HCT116 (cell line): ENCODE data around the gene HOXD13. TPM values are rescaled to one million over a fixed set of nuclear protein-coding genes. Genes with fewer than 3 reads are reported as not detected.

ENCODE experiments used
- ATAC-seq: fragments of 200-7000 bp; cut with Tn5 transposase; 2 replicates; pipeline ENCODE4 v1.9.1; 2020; ENCODE audit warnings: mild to moderate bottlenecking, moderate library complexity
- BruUV-seq: library from RNA; stranded (reverse); fragments of 400-500 nt; replicated peaks from 2 replicates; lab custom pipeline; 2021; lab: Mats Ljungman, UMichigan
- CTCF ChIA-PET: fragments of 300-600 bp; sonication (Branson Sonifier 250); formaldehyde crosslinking; loops from one replicate; lab custom pipeline; 2021; ENCODE audit warnings: antibody characterized with exemption; lab: Charles Lee
- POLR2A ChIA-PET: fragments of 300-600, 350-600 bp; sonication (Branson Sonifier 250); formaldehyde crosslinking; loops from one replicate; lab custom pipeline; 2021; ENCODE audit warnings: antibody characterized with exemption; lab: Charles Lee
- RAD21 ChIA-PET, 2 experiments: fragments of 300-600 bp; sonication (Branson Sonifier 250); formaldehyde crosslinking; loops; one replicate each; lab custom pipeline; 2023; ENCODE audit warnings: low total read pairs in 2 of 2; ENCODE audit not compliant: uncharacterized antibody in 2 of 2, unreplicated experiment in 2 of 2, low non-redundant PET in 1 of 2; lab: Charles Lee
- DNase-seq: peaks from one replicate; pipeline ENCODE4 v3.0.0-alpha.2; 2010; ENCODE audit warnings: low read depth, low spot score
- H2AFZ ChIP-seq: fragments of 200-600 bp; shearing (Covaris generic), sonication (generic); 2 replicates; pipeline ENCODE4 v1.6.1; 2017; ENCODE audit warnings: low read depth, mixed run types, mixed read lengths, antibody characterized with exemption, low read length; ENCODE audit not compliant: poor library complexity, severe bottlenecking
- H3K27ac ChIP-seq: 2 replicates; pipeline ENCODE4 v1.5.1; 2012; ENCODE audit warnings: low read depth, low read length
- H3K27me3 ChIP-seq: fragments of 200-600 bp; sonication (generic); 2 replicates; pipeline ENCODE4 v1.6.1; 2016; ENCODE audit warnings: mixed run types, low read length, mixed read lengths; ENCODE audit not compliant: insufficient read depth
- H3K36me3 ChIP-seq, 2 experiments: fragments of 200-500 bp in 1 of 2; fragments of 200-600 bp in 1 of 2; sonication (Bioruptor generic) in 1 of 2; sonication (generic) in 1 of 2; 2 replicates each; pipeline versions ENCODE4 v1.5.1 to v1.6.1; 2014 to 2016; ENCODE audit warnings: low read length in 2 of 2, inconsistent platforms in 1 of 2, mixed read lengths in 1 of 2, mixed run types in 1 of 2; ENCODE audit not compliant: insufficient read depth in 2 of 2, control insufficient read depth in 1 of 2
- H3K4me1 ChIP-seq, 2 experiments: fragments of 200-600 bp in 1 of 2; sonication (generic) in 1 of 2; 2 replicates each; pipeline versions ENCODE4 v1.5.1 to v1.6.1; 2012 to 2017; ENCODE audit warnings: low read length in 2 of 2, inconsistent platforms in 1 of 2, mild to moderate bottlenecking in 1 of 2, mixed read lengths in 1 of 2, mixed run types in 1 of 2, moderate library complexity in 1 of 2; ENCODE audit not compliant: insufficient read depth in 2 of 2, control insufficient read depth in 1 of 2
- H3K4me2 ChIP-seq: fragments of 200-600 bp; sonication (generic); 2 replicates; pipeline ENCODE4 v1.6.1; 2017; ENCODE audit warnings: mixed run types, low read length, mixed read lengths
- H3K4me3 ChIP-seq, 2 experiments: fragments of 200-600 bp in 1 of 2; sonication (generic) in 1 of 2; replicated peaks in 1 of 2; 2 replicates each; pipeline ENCODE4 v1.5.1; 2011 to 2016; ENCODE audit warnings: low read length in 2 of 2, control low read depth in 1 of 2, low read depth in 1 of 2, mild to moderate bottlenecking in 1 of 2, mixed read lengths in 1 of 2, mixed run types in 1 of 2
- H3K79me2 ChIP-seq: fragments of 200-600 bp; sonication (generic); 2 replicates; pipeline ENCODE4 v1.6.1; 2017; ENCODE audit warnings: mild to moderate bottlenecking, mixed run types, low read length, moderate library complexity, mixed read lengths; ENCODE audit not compliant: insufficient read depth
- H3K9ac ChIP-seq: fragments of 200-600 bp; sonication (generic); 2 replicates; pipeline ENCODE4 v1.6.1; 2016; ENCODE audit warnings: low read length, mixed read lengths
- H3K9me2 ChIP-seq: fragments of 200-600 bp; sonication (generic), shearing (Covaris generic); 2 replicates; pipeline ENCODE4 v1.6.1; 2017; ENCODE audit warnings: mixed run types, mild to moderate bottlenecking, moderate library complexity; ENCODE audit not compliant: insufficient read depth
- H3K9me3 ChIP-seq, 2 experiments: fragments of 200-500 bp in 1 of 2; fragments of 200-600 bp in 1 of 2; sonication (Bioruptor generic) in 1 of 2; sonication (generic) in 1 of 2; 2 replicates each; pipeline ENCODE4 v1.6.1; 2014 to 2017; ENCODE audit warnings: low read length in 2 of 2, mixed read lengths in 2 of 2, inconsistent platforms in 1 of 2, low read depth in 1 of 2, mild to moderate bottlenecking in 1 of 2, mixed run types in 1 of 2, moderate library complexity in 1 of 2; ENCODE audit not compliant: control insufficient read depth in 1 of 2, insufficient read depth in 1 of 2
- H4K20me1 ChIP-seq: fragments of 200-600 bp; sonication (generic), shearing (Covaris generic); 2 replicates; pipeline ENCODE4 v1.6.1; 2017; ENCODE audit warnings: mixed run types, mild to moderate bottlenecking, moderate library complexity; ENCODE audit not compliant: insufficient read depth
- CBX3 ChIP-seq: IDR thresholded peaks from 2 replicates; pipeline ENCODE4 v1.6.1; 2012; ENCODE audit warnings: low read depth
- CEBPB ChIP-seq: IDR thresholded peaks from 2 replicates; pipeline ENCODE4 v1.6.1; 2012; ENCODE audit warnings: low read depth
- EGR1 ChIP-seq: IDR thresholded peaks from 2 replicates; pipeline ENCODE4 v1.6.1; 2012; ENCODE audit warnings: low read depth
- EZH2phosphoT487 ChIP-seq: fragments of 200-600 bp; IDR thresholded peaks from 2 replicates; pipeline ENCODE4 v1.6.1; 2018; ENCODE audit warnings: antibody characterized with exemption, borderline replicate concordance
- POLR2A ChIP-seq: IDR thresholded peaks from 2 replicates; pipeline ENCODE4 v1.7.0; 2011; ENCODE audit warnings: borderline replicate concordance; ENCODE audit not compliant: insufficient read depth, insufficient read length; ENCODE audit errors: extremely low read depth
- RAD21 ChIP-seq: IDR thresholded peaks from 2 replicates; pipeline ENCODE4 v1.6.1; 2012; ENCODE audit warnings: low read depth, mild to moderate bottlenecking
- SIN3A ChIP-seq: IDR thresholded peaks from 2 replicates; pipeline ENCODE4 v1.6.1; 2012; ENCODE audit warnings: low read depth
- SP1 ChIP-seq: IDR thresholded peaks from 2 replicates; pipeline ENCODE4 v1.6.1; 2012; ENCODE audit warnings: low read depth
- ZFX ChIP-seq: fragments of 450-650 bp; IDR thresholded peaks from 2 replicates; pipeline ENCODE4 v1.6.1; 2017
- ZNF274 ChIP-seq: fragments of 200-500 bp; sonication (Bioruptor generic); IDR thresholded peaks from 2 replicates; pipeline ENCODE4 v1.6.1; 2014; ENCODE audit warnings: mild to moderate bottlenecking, low read depth, low read length, inconsistent platforms
- intact Hi-C: fragments of 100-400 bp; cut with micrococcal nuclease; formaldehyde crosslinking; loops from 2 replicates; pipeline ENCODE4 v1.10.0; 2022
- total RNA-seq: library from RNA; stranded (reverse); gene quantifications from one replicate; pipeline ENCODE4 v1.2.1, GENCODE V29; 2021; ENCODE audit not compliant: unreplicated experiment
- TF ChIP-seq, protein P1 (sequence below): IDR thresholded peaks from 2 replicates; pipeline ENCODE4 v1.6.1; 2011; ENCODE audit warnings: mild to moderate bottlenecking, low read length, moderate library complexity; ENCODE audit not compliant: insufficient replicate concordance; ENCODE audit errors: extremely low read depth
- TF ChIP-seq, protein P2 (sequence below): IDR thresholded peaks from 2 replicates; pipeline ENCODE4 v1.6.1; 2012

Gene HOXD13
- total RNA-seq, 1 experiment from 2014 or later, result not detected

DNA sequence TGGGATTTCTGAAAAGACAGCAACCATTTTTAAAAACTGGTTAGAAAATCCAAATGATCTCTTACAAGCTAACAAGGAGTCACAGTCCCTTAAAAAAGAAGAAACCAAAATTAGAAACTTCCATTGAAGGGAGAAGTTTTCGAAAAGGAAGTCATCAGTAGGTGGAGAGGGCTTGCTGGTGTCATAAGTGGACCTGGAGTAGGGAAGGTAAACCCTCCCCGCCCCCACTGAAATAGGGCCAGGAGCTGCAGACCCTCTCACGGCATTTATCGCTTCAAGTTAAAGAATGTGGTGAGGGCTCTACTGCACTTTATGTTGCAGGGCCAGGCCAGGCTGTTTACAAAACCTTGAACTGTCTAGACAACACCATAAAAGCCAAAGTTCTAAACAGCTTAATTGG lies 17.4 kb downstream of the HOXD13 start:
- H3K9ac ChIP-seq, result no peak overlapping the region
- H3K9me3 ChIP-seq, result no peaks in the 10 kb centered on the region
- ChIA-PET POLR2A (no interaction called here), CTCF (interaction anchor here (0.7 to 2.2 kb wide), 6 partner anchors 11 to 782 kb away, joined by 3 to 11 read pairs (median 7); no protein-coding TSS in a partner anchor), RAD21 (no interaction called here)
- H3K79me2 ChIP-seq, result no peaks in the 10 kb centered on the region
- H2AFZ ChIP-seq, result no peak overlapping the region
- no peak overlapping the region for H3K27ac ChIP-seq
- H3K36me3 ChIP-seq, result no peaks in the 10 kb centered on the region
- no peak overlapping the region for H3K4me3 ChIP-seq
- no peak for DNase-seq
- no peaks in the 10 kb centered on the region for H3K27me3 ChIP-seq
- no peaks in the 10 kb centered on the region for H4K20me1 ChIP-seq
- peaks cover 0 to 18% of the 10 kb centered on the region in 2 experiments; a peak in 1 of 4 replicates for H3K4me1 ChIP-seq
- no peak for TF ChIP-seq POLR2A
- TF ChIP-seq EGR1, result no peak
- TF ChIP-seq, protein P1, sequence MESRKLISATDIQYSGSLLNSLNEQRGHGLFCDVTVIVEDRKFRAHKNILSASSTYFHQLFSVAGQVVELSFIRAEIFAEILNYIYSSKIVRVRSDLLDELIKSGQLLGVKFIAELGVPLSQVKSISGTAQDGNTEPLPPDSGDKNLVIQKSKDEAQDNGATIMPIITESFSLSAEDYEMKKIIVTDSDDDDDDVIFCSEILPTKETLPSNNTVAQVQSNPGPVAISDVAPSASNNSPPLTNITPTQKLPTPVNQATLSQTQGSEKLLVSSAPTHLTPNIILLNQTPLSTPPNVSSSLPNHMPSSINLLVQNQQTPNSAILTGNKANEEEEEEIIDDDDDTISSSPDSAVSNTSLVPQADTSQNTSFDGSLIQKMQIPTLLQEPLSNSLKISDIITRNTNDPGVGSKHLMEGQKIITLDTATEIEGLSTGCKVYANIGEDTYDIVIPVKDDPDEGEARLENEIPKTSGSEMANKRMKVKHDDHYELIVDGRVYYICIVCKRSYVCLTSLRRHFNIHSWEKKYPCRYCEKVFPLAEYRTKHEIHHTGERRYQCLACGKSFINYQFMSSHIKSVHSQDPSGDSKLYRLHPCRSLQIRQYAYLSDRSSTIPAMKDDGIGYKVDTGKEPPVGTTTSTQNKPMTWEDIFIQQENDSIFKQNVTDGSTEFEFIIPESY, result no peak
- TF ChIP-seq, protein P2, sequence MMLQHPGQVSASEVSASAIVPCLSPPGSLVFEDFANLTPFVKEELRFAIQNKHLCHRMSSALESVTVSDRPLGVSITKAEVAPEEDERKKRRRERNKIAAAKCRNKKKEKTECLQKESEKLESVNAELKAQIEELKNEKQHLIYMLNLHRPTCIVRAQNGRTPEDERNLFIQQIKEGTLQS, result no peak
- TF ChIP-seq, all 23 proteins: peak for 0
- Histone ChIP-seq H3K9me2 (no peaks in the 10 kb centered on the region), H3K4me2 (no peak overlapping the region)
- BruUV-seq, result no TSS peak
- no peak for ATAC-seq
- intact Hi-C loops, result no loop called here

DNA sequence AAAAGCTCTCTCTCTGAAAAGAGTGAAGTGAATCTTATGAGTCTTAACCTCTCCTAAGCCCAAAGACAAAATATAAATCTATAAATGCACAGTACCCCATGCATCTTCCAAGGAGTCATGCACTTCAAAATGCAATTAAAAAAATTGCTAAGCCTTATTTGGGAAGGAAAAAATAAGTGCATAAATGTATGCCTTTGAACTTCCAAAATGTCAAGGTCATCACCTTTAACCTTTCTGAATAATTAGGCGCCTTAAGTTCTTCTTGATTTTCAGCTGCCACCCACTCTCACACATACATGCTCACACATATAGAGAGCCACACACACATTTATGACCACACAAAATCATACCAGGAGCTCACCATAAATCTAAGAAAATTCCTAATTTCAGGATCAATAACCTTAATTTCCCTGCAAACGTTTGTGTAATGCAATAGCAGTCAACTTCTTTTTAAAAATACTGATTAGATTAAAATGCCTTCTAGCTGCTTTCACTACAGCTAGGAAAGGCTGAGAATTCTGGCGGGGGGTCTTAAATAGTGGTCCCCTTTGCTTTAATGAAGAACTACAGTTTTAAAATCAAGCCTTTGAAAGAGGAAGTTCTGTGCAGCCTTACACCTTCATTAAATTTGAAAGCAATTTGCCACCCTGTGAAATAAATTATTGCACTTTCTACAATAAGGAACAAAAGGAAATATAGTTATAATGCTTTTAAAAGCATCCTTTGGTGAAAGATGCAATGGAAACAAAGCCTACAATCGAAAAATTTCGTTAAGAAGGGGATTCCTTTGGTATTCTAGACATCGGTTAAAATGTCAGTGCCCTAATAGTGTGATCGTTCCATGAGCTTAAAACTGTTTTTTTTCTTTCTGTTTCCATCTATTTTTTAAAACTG lies 18.1 kb downstream of the HOXD13 start:
- H3K27ac ChIP-seq, result no peak overlapping the region
- POLR2A ChIA-PET, result no interaction called here
- H3K9me3 ChIP-seq, result no peaks in the 10 kb centered on the region
- peak overlapping the region; percentile 37 for H3K4me2 ChIP-seq
- no peaks in the 10 kb centered on the region for H3K36me3 ChIP-seq
- no peak overlapping the region for H3K9ac ChIP-seq
- no peak overlapping the region for H3K4me3 ChIP-seq
- BruUV-seq, result no TSS peak
- TF ChIP-seq ZFX (no peak), ZNF274 (no peak), CEBPB (no peak), SIN3A (no peak), CBX3 (no peak), SP1 (no peak), RAD21 (no peak), EZH2phosphoT487 (no peak)
- CTCF ChIA-PET, result interaction anchor here (0.7 to 2.2 kb wide), 9 partner anchors 9 to 782 kb away, joined by 3 to 11 read pairs (median 7); no protein-coding TSS in a partner anchor
- no peaks in the 10 kb centered on the region for H4K20me1 ChIP-seq
- H3K79me2 ChIP-seq, result no peaks in the 10 kb centered on the region
- RAD21 ChIA-PET, result no interaction called here
- H2AFZ ChIP-seq, result peak overlapping the region; percentile 88
- intact Hi-C loops, result no loop called here
- no peak for DNase-seq
- no peaks in the 10 kb centered on the region for H3K27me3 ChIP-seq
- no peak for ATAC-seq
- H3K4me1 ChIP-seq, result peaks cover 0 to 18% of the 10 kb centered on the region in 2 experiments; a peak in 1 of 4 replicates
- no peaks in the 10 kb centered on the region for H3K9me2 ChIP-seq
